AG04450 (cell line): ENCODE results near the gene DCD. TPM values are rescaled to one million over a fixed set of nuclear protein-coding genes. Genes with fewer than 3 reads are reported as not detected.

Experiments
- CTCF ChIA-PET: fragments of 300-600, 350-600 bp; formaldehyde crosslinking; extraction: SDS; loops from one replicate; lab custom pipeline; 2022; ENCODE audit warnings: antibody characterized with exemption, inconsistent platforms; lab: Charles Lee
- POLR2A ChIA-PET: fragments of 350-600 bp; formaldehyde crosslinking; extraction: SDS; loops from one replicate; lab custom pipeline; 2021; ENCODE audit warnings: antibody characterized with exemption, inconsistent platforms; lab: Yijun Ruan, JAX
- DNase-seq: peaks from one replicate; pipeline ENCODE4 v3.0.0-alpha.2; 2011; ENCODE audit warnings: low read depth, low spot score
- H3K27ac ChIP-seq: one replicate; pipeline ENCODE4 v1.5.1; 2012; ENCODE audit warnings: low read depth, low read length, control low read depth
- H3K27me3 ChIP-seq: one replicate; pipeline ENCODE4 v1.6.0; 2012; ENCODE audit warnings: low read length; ENCODE audit not compliant: control insufficient read depth, insufficient read depth
- H3K4me3 ChIP-seq: 2 replicates; pipeline ENCODE4 v1.5.1; 2011; ENCODE audit warnings: mild to moderate bottlenecking, low read depth, low read length, control low read depth
- H3K9me3 ChIP-seq: 2 replicates; pipeline ENCODE4 v1.5.1; 2012; ENCODE audit warnings: low read length; ENCODE audit not compliant: control insufficient read depth, insufficient read depth
- CTCF ChIP-seq: IDR thresholded peaks from 2 replicates; pipeline ENCODE4 v1.5.1; 2011; ENCODE audit warnings: low read depth, low read length, control low read depth, inconsistent platforms
- polyA plus RNA-seq: library from polyadenylated mRNA; depleted of rRNA; stranded (reverse); fragments of >200 nt; gene quantifications from 2 replicates; pipeline ENCODE4 v1.2.3, GENCODE V29; 2011

Gene DCD
- polyA plus RNA-seq, 1 experiment: not detected

- POLR2A ChIA-PET: no interaction called here
- TF ChIP-seq CTCF: no peak
- CTCF ChIA-PET: no interaction called here
- no peak overlapping the region for H3K27ac ChIP-seq
- no peak overlapping the region for H3K4me3 ChIP-seq
- DNase-seq: no peak
- no peaks in the 10 kb centered on the region for H3K9me3 ChIP-seq
- no peaks in the 10 kb centered on the region for H3K27me3 ChIP-seq
Observed at GRCh38 chr12:54688309-54689033, 40.3 kb upstream of the DCD start.

DNA sequence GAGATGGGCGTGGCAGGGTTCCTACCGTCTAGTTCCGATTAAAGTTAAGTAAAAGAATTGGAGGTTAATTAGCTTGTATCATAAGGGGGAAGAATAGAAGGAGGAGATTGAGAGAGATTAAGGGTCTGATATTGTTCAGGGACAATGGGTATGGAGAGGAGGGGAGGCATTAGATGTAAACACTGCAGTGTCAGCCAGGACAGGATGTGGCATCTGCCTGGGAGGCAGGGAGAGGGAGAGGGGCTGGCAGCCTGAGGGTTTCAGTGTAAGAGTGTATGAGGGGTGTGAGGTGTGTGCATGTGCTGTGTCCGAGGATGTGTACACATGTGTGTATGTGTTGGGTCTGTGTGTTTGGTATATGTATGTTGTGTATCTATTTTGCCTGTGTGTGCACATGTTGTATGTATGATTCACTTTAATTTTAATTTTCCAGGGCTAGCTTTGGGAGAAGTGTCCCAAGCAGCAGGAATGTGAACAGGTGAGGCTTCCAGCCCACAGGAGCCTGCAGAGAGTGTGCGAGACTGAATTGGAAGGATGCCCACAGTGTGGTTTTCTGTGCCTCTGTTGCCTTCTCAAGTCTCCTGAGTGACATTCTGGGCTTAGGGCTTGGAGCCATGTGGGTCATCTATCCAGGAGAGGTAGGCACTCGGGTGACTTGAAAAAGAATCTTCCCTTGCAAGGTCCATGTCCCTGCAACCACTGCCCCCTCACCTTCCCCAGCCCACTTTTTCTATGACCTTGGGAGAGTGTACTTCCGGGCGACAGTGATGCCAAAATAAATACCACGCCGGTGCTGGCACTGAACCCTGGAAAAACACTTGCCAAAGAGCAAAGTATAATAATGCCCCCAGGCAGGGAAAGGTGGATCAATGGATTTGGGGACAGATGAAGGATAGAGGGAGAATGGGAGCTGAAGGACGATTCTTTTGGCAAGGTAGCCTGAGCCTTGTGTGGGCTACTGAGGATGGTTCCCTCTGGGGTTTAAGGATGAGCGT is 36.8 kb upstream of the DCD start:
- no peaks in the 10 kb centered on the region for H3K9me3 ChIP-seq
- no peak for TF ChIP-seq CTCF
- DNase-seq: no peak
- H3K27ac ChIP-seq: no peak overlapping the region
- ChIA-PET CTCF (no interaction called here), POLR2A (no interaction called here)
- peaks cover 2% of the 10 kb centered on the region for H3K27me3 ChIP-seq
- no peak overlapping the region for H3K4me3 ChIP-seq

GRCh38 chr12:54683398-54683797 is 35.2 kb upstream of the DCD start:
- ChIA-PET CTCF (no interaction called here), POLR2A (no interaction called here)
- TF ChIP-seq CTCF: no peak
- no peak for DNase-seq
- Histone ChIP-seq H3K27me3 (peaks cover 2% of the 10 kb centered on the region), H3K4me3 (no peak overlapping the region), H3K9me3 (no peaks in the 10 kb centered on the region), H3K27ac (no peak overlapping the region)

GRCh38 chr12:54682674-54683073 is 34.5 kb upstream of the DCD start:
- no peak for TF ChIP-seq CTCF
- ChIA-PET POLR2A (no interaction called here), CTCF (no interaction called here)
- no peaks in the 10 kb centered on the region for H3K9me3 ChIP-seq
- H3K4me3 ChIP-seq: no peak overlapping the region
- no peak overlapping the region for H3K27ac ChIP-seq
- H3K27me3 ChIP-seq: peaks cover 2% of the 10 kb centered on the region
- DNase-seq: no peak
